Skeletal muscle tissue (tissue), 4 donors: ENCODE data around the gene C4orf50. TPM values are rescaled to one million over a fixed set of nuclear protein-coding genes. Genes with fewer than 3 reads are reported as not detected.
"Not testable (repeated sequence)": the region's sequence is repeated elsewhere in the genome, so short reads cannot be mapped to it uniquely, and the experiment has no call there.

ENCODE experiments used
- H3K27ac ChIP-seq: one replicate; pipeline ENCODE4 v1.7.0; 2013; ENCODE audit warnings: mild to moderate bottlenecking, low read depth, low read length, inconsistent platforms
- H3K27me3 ChIP-seq, 3 donors: one replicate each; pipeline ENCODE4 v1.7.0; 2013; ENCODE audit warnings: low read length in 3 of 3; ENCODE audit not compliant: control insufficient read depth in 3 of 3, insufficient read depth in 3 of 3
- H3K36me3 ChIP-seq, 3 donors: one replicate each; pipeline ENCODE4 v1.7.0; 2013; ENCODE audit warnings: low read length in 3 of 3; ENCODE audit not compliant: control insufficient read depth in 3 of 3, insufficient read depth in 3 of 3
- H3K4me1 ChIP-seq, 3 donors: one replicate each; pipeline ENCODE4 v1.7.0; 2013; ENCODE audit warnings: low read length in 3 of 3, mild to moderate bottlenecking in 3 of 3; ENCODE audit not compliant: control insufficient read depth in 3 of 3, insufficient read depth in 3 of 3
- H3K4me3 ChIP-seq, 3 donors: one replicate each; pipeline ENCODE4 v1.7.0; 2013; ENCODE audit warnings: low read length in 3 of 3
- H3K9ac ChIP-seq, 3 donors: one replicate each; pipeline ENCODE4 v1.7.0; 2013; ENCODE audit warnings: low read length in 3 of 3, mild to moderate bottlenecking in 3 of 3, moderate library complexity in 2 of 3, low read depth in 1 of 3
- H3K9me3 ChIP-seq, 3 donors: one replicate each; pipeline ENCODE4 v1.7.0; 2013; ENCODE audit warnings: low read length in 3 of 3; ENCODE audit not compliant: control insufficient read depth in 3 of 3
- total RNA-seq: library from RNA; depleted of rRNA; stranded (reverse); fragments of >200 nt; gene quantifications from one replicate; pipeline ENCODE4 v1.2.3, GENCODE V29; 2014
- donor health status: Osteomylitis.

C4orf50 gene
- total RNA-seq, 1 donor from 2014 or later = not detected

DNA sequence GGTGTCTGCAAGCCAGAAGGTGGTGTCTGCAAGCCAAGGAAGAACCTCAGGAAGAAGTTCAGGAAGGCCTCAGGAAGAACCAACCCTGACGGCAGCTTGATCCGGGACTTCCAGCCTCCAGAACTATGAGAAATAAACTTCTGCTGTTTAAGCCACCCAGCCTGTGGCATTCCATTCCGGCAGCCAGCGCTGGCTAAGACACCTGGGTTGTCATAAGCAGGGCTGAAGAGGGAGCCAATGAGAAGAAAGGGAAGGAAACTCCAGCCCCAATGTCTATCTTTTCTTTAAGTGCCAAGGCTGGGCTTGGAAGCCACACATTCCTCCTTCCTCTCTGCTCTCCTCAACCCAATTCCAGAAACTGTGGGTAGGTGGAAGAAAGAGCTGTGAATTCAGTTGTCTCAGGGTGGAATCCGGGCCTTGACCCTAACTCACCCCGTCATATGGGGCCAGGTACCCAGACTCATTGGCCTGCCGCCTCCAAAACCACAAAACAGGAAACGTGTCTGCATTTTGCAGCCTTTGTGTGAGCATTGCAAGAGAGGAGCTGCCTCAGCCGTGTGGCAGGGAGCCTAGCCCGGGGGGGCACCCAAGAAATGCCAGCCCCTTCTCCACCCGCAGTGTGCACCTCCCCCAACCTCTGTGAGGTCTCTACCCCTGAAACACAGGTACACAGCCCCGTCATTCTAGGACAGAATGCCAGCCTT lies 152.2 kb downstream of the C4orf50 start:
- Histone ChIP-seq H3K36me3 (no peaks in the 10 kb centered on the region), H3K4me3 (no peak overlapping the region), H3K4me1 (no peaks in the 10 kb centered on the region), H3K27ac (no peak overlapping the region), H3K9me3 (peaks cover 0 to 2% (median 0%) of the 10 kb centered on the region in 3 donors), H3K27me3 (peaks cover 0 to 14% (median 5%) of the 10 kb centered on the region in 3 donors), H3K9ac (no peak overlapping the region)

DNA sequence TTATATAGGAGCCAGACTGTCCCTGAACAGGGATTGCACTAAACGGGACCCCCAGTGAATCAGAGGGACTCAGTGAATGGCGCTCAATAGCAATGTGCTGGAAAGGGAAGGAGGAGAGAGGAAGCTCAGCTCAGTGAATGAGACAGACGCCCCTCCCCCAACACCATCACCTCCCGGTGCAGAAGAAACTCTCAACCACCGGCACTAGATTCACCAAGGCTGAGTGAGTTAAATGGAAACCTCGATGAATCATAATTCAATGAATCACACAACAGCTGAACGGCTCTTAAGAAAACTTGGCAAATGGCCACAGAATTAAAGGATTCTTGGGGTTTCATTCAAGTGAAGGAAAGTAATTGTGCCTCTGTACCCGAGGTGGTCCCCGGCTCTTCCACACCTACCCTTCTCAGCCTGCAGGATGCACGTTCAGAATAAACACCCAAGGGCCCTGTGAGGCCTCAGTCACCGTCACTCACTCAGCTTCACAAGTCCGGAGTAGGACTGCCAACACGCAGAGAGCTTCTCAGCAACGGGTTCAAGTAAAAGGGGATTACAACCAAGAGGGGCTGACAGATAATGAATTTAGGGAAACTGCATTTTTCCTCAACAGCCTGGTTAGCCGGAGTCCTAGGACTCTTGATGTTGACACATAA lies 154.6 kb downstream of the C4orf50 start:
- no peak overlapping the region for H3K4me3 ChIP-seq
- peaks cover 3 to 16% (median 3%) of the 10 kb centered on the region in 3 donors for H3K27me3 ChIP-seq
- H3K27ac ChIP-seq = no peak overlapping the region
- H3K9ac ChIP-seq = no peak overlapping the region
- no peaks in the 10 kb centered on the region for H3K4me1 ChIP-seq
- peaks cover 0 to 4% (median 0%) of the 10 kb centered on the region in 3 donors for H3K9me3 ChIP-seq
- no peaks in the 10 kb centered on the region for H3K36me3 ChIP-seq

DNA sequence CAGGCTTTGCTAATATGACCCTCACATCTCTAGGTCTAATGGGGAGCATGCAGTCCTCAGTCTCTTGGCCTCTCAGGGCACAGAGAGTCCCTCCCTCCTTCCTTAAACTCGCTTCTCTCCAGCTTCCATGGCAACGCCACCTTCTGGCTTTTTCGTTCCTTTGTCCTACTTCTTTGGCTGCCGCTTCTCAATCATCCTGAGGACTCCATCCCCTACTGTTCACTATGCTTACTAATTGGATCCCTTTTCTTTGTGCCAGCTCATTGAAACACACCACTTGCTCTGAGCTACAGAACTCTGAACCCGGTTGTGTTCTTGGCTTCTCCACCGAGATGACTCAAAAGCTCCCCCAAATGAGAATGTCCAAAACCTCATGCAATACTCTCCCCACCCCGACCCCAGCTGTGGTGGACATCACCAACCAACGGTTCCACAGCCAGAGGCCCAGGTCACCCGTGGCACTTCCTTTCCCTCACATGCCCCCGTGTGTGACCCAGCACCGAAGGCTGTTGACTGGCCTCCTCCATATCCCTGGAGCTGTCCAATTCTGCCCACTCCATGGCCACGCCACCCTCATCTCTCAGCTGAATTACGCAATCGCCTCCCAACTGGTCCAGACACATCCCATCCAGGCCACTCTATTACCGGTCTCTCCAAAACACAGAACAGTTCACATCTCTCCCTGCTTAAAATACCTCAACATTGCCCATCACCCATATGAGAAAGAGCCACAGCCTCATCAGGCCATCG lies 160.0 kb downstream of the C4orf50 start:
- H3K27me3 ChIP-seq = peaks cover 0 to 18% (median 3%) of the 10 kb centered on the region in 3 donors
- no peaks in the 10 kb centered on the region for H3K4me1 ChIP-seq
- H3K36me3 ChIP-seq = no peaks in the 10 kb centered on the region
- no peak overlapping the region for H3K9ac ChIP-seq
- H3K9me3 ChIP-seq = peaks cover 0 to 4% (median 3%) of the 10 kb centered on the region in 3 donors
- H3K27ac ChIP-seq = no peak overlapping the region
- H3K4me3 ChIP-seq = no peak overlapping the region

DNA sequence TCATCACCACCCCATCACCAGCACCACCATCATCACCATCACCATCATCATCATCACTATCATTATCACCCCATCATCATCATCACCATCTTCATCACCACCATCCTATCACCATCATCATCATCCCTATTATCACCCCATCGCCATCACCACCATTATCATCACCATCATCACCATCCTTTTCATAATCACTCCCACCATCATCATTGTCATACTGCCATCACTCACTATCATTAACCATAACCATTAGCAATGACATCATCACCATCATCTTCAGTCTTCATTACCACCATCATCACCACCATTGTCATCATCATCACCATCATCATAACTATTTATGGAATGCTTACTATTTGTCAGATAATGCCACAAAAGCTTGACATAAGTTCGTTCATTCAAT lies 161.0 kb downstream of the C4orf50 start:
- no peak overlapping the region for H3K27ac ChIP-seq
- no peak overlapping the region for H3K4me3 ChIP-seq
- peaks cover 0 to 19% (median 3%) of the 10 kb centered on the region in 3 donors for H3K27me3 ChIP-seq
- no peaks in the 10 kb centered on the region for H3K4me1 ChIP-seq
- no peak overlapping the region for H3K9ac ChIP-seq
- H3K9me3 ChIP-seq = peaks cover 0 to 4% (median 3%) of the 10 kb centered on the region in 3 donors
- H3K36me3 ChIP-seq = no peaks in the 10 kb centered on the region

DNA sequence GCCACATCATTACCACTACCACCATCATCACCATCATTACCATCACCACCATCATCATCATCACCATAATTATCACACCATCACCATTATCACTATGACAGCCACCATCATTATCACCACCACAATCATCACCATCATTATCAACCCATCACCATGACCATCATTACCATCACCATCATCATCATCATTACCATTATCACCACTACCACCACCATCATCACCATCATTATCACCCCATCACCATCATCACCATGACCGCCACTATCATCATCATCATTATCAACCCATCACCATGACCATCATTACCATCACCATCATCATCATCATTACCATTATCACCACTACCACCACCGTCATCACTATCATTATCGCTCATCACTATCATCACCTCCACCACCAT lies 161.9 kb downstream of the C4orf50 start:
- H3K27ac ChIP-seq, H3K4me3 ChIP-seq, H3K9ac ChIP-seq, H3K4me1 ChIP-seq, H3K9me3 ChIP-seq, H3K36me3 ChIP-seq: not testable (repeated sequence)
- peaks cover 0 to 19% (median 3%) of the 10 kb centered on the region in 3 donors for H3K27me3 ChIP-seq

DNA sequence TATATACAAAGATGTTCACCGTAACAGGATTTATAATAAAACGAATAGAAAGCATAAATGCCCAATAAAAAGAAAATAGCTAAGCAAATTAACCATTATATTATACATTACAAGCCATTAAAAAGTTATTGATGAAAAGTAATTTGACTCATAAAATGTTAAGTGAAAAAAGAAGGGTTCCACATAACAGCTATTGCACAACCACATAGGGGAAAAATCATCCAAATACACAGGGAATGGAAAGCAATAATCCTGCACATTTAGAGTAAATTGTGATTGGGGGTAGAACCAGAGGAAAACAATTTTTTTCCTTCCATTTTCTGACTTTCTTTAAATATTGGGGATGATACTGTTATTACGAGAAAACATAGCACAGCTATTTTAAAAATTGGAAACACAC lies 163.3 kb downstream of the C4orf50 start:
- no peak overlapping the region for H3K4me3 ChIP-seq
- H3K36me3 ChIP-seq = no peaks in the 10 kb centered on the region
- H3K27ac ChIP-seq = no peak overlapping the region
- no peak overlapping the region for H3K9ac ChIP-seq
- no peaks in the 10 kb centered on the region for H3K4me1 ChIP-seq
- H3K27me3 ChIP-seq = peaks cover under 1 to 12% (median 3%) of the 10 kb centered on the region in 3 donors
- peaks cover 0 to 3% (median under 1%) of the 10 kb centered on the region in 3 donors for H3K9me3 ChIP-seq

DNA sequence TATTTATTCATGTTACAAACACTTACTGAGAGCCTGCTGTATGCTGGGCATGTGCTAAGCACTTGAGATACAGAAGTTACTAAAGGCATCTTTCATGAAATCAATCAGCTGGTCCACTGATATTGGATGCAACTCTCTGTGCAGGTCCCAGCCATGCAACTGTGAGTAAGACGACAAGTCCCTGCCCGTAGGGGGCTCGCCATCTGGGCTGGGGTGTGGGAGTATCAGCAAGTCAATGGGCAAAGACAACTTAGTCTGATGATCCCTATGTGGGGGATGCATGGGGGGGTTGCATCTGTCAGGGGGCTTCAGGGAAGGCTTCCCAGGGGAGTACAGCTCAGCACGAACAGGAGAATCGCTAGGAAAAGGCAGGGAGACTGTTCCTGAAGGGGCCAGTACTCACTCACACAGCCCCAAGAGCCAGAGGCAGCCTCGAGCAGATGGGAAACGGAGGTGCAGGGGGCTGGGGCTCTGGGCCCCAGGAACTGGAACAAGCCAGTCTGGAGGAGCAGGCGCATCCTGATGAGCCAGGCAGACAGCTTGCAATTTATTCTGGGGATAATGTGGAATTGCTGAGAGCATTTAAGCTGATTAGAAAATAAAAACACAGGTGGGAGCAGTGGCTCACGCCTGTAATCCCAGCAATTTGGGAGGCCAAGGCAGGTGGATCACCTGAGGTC lies 165.6 kb downstream of the C4orf50 start:
- Histone ChIP-seq H3K4me3 (no peak overlapping the region), H3K4me1 (no peaks in the 10 kb centered on the region), H3K27ac (no peak overlapping the region), H3K9me3 (peaks cover 0 to 3% (median 0%) of the 10 kb centered on the region in 3 donors), H3K36me3 (no peaks in the 10 kb centered on the region), H3K9ac (no peak overlapping the region), H3K27me3 (peaks cover 0 to 6% (median 5%) of the 10 kb centered on the region in 3 donors)

DNA sequence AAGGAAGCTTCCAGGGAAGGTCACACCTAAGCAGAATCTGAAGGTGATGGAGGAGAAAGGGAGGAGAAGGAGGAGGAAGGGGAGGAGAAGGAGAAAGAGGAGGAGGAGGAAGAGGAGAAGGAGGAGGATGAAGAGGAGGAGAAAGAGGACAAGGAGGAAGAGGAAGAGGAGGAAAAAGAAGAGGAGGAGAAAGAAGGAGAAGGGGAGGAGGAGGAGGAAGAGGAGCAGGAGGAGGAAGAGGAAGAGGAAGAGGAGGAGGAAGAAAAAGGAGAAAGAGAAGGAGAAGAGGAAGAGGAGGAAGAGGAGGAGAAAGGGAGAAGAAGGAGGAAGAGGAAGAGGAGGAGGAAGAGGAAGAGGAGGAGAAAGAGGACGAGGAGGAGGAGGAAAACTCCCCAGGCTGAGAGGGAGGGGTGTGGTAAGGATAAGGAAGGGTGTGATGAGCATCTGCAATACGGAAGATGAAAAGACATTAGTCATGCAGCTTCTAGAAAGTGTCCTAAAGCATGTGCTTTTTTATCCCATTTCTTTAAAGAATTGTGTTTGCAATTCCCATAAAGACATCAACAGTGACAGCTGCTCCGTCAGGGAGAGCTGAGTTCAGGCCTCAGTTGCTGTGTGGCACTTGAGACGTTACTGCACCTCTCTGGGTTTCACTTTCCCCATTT lies 166.5 kb downstream of the C4orf50 start:
- H3K4me3 ChIP-seq = no peak overlapping the region
- H3K4me1 ChIP-seq = no peaks in the 10 kb centered on the region
- H3K27me3 ChIP-seq = peaks cover 0 to 6% (median 5%) of the 10 kb centered on the region in 3 donors
- no peak overlapping the region for H3K27ac ChIP-seq
- H3K9me3 ChIP-seq = peaks cover 0 to 3% (median 0%) of the 10 kb centered on the region in 3 donors
- no peak overlapping the region for H3K9ac ChIP-seq
- no peaks in the 10 kb centered on the region for H3K36me3 ChIP-seq
